Stimulated activated CD8-positive, alpha-beta memory T cell treated with anti-CD3 and anti-CD28 coated beads, Interleukin-12 subunit alpha, Interleukin-12 subunit beta, amount 100 ng/mL, for 1 hour (primary cell): ENCODE data around the gene TNRC18.

Source experiments
- DNase-seq: peaks from one replicate; pipeline ENCODE4 v3.0.0-alpha.2; 2020; ENCODE audit warnings: low read depth

The TNRC18 gene

GRCh38 chr7:5450549-5451327, 27.1 kb upstream of the TNRC18 start:
- peak; percentile 29 for DNase-seq

GRCh38 chr7:5448378-5449037, 24.9 kb upstream of the TNRC18 start:
- no peak for DNase-seq

GRCh38 chr7:5445981-5446594, 22.5 kb upstream of the TNRC18 start:
- DNase-seq, result no peak

- no peak for DNase-seq
Measured at GRCh38 chr7:5443678-5444077, 20.0 kb upstream of the TNRC18 start.

- DNase-seq, result no peak
Measured at GRCh38 chr7:5442757-5443305, 19.2 kb upstream of the TNRC18 start.

- no peak for DNase-seq
Measured at GRCh38 chr7:5441840-5442503, 18.3 kb upstream of the TNRC18 start.

GRCh38 chr7:5439572-5440496, 16.2 kb upstream of the TNRC18 start:
- DNase-seq, result no peak

- DNase-seq, result no peak
Measured at GRCh38 chr7:5439209-5439571, 15.6 kb upstream of the TNRC18 start.

GRCh38 chr7:5437987-5438386, 14.4 kb upstream of the TNRC18 start:
- no peak for DNase-seq

- DNase-seq, result no peak
Measured at GRCh38 chr7:5437348-5437892, 13.8 kb upstream of the TNRC18 start.

- no peak for DNase-seq
Measured at GRCh38 chr7:5436003-5436678, 12.5 kb upstream of the TNRC18 start.

GRCh38 chr7:5435291-5436002, 11.8 kb upstream of the TNRC18 start:
- no peak for DNase-seq

- DNase-seq, result no peak
Measured at GRCh38 chr7:5433181-5433580, 9.5 kb upstream of the TNRC18 start.

GRCh38 chr7:5432691-5433090, 9.1 kb upstream of the TNRC18 start:
- no peak for DNase-seq

- DNase-seq, result no peak
Measured at GRCh38 chr7:5431560-5432015, 8.0 kb upstream of the TNRC18 start.

GRCh38 chr7:5430612-5430947, 6.9 kb upstream of the TNRC18 start:
- no peak for DNase-seq

- no peak for DNase-seq
Measured at GRCh38 chr7:5429857-5430611, 6.4 kb upstream of the TNRC18 start.

- DNase-seq, result no peak
Measured at GRCh38 chr7:5429253-5429856, 5.7 kb upstream of the TNRC18 start.
